Heart right ventricle (tissue), 16 donors: Measurements from ENCODE around the gene ARHGEF16. TPM values are rescaled to one million over a fixed set of nuclear protein-coding genes. Genes with fewer than 3 reads are reported as not detected.
A peak's percentile ranks its signal among the peaks of the same experiment; 100 is the strongest.

Source experiments
- ATAC-seq, 8 donors: fragments of 200-7000 bp; cut with Tn5 transposase; one replicate each; pipeline ENCODE4 v1.9.1; 2020; ENCODE audit warnings: mild to moderate bottlenecking in 8 of 8, moderate library complexity in 8 of 8, moderate number of reproducible peaks in 1 of 8
- DNase-seq, 2 donors: peaks; one replicate each; pipeline ENCODE4 v3.0.0-alpha.2; 2020
- H3K27ac ChIP-seq, 10 donors: fragments of 200-600 bp; sonication (generic) in 2 of 10; one replicate each; pipeline versions ENCODE4 v1.5.0 to v1.8.0; 2020 to 2022; ENCODE audit warnings: mild to moderate bottlenecking in 3 of 10
- H3K27me3 ChIP-seq, 7 donors: fragments of 200-600 bp; one replicate each; pipeline ENCODE4 v1.8.0; 2021 to 2022; ENCODE audit warnings: mild to moderate bottlenecking in 2 of 7
- H3K36me3 ChIP-seq, 9 donors: fragments of 200-600 bp; sonication (generic) in 1 of 9; one replicate each; pipeline versions ENCODE4 v1.5.0 to v1.8.0; 2020 to 2022; ENCODE audit warnings: mild to moderate bottlenecking in 2 of 9
- H3K4me1 ChIP-seq, 9 donors: fragments of 200-600 bp; sonication (generic) in 1 of 9; one replicate each; pipeline versions ENCODE4 v1.5.0 to v1.8.0; 2020 to 2022; ENCODE audit warnings: mild to moderate bottlenecking in 4 of 9
- H3K4me3 ChIP-seq, 10 donors: fragments of 200-600 bp; sonication (generic) in 2 of 10; one replicate each; pipeline versions ENCODE4 v1.5.0 to v1.8.0; 2020 to 2022; ENCODE audit warnings: mild to moderate bottlenecking in 7 of 10, moderate library complexity in 2 of 10
- H3K9me3 ChIP-seq, 11 donors: fragments of 200-600 bp in 10 of 11; sonication (generic) in 2 of 11; one replicate each; pipeline versions ENCODE4 v1.5.0 to v1.8.0; 2013 to 2022; ENCODE audit warnings: mild to moderate bottlenecking in 2 of 11, control low read depth in 1 of 11, moderate library complexity in 1 of 11
- CTCF ChIP-seq, 9 donors: fragments of 200-600 bp; sonication (generic) in 2 of 9; IDR thresholded peaks; one replicate each; pipeline versions ENCODE4 v1.5.0 to v1.8.0; 2021 to 2022; ENCODE audit warnings: antibody characterized with exemption in 9 of 9, mild to moderate bottlenecking in 5 of 9, moderate library complexity in 1 of 9
- WGBS, 2 donors: extraction: QIAGEN DNeasy Blood & Tissue Kit; methylation state at CpG; one replicate each; pipeline ENCODE4 v1.1.7; 2013; ENCODE audit warnings: inconsistent platforms in 1 of 2; 5-methylcytosine and 5-hydroxymethylcytosine counted together
- intact Hi-C, 10 donors: fragments of 100-400 bp; cut with DNase I; formaldehyde crosslinking; loops; one replicate each; pipeline versions ENCODE4 v1.11.1 to v1.14.2; 2022
- polyA plus RNA-seq, 2 donors: library from polyadenylated mRNA; stranded (reverse); fragments of 200-250 nt; gene quantifications; one replicate each; pipeline ENCODE4 v1.2.3, GENCODE V29; 2013
- total RNA-seq, 10 donors: library from RNA; stranded (reverse); fragmentation: NEBNext Ultra II Directional in 3 of 10; extraction: Animal tissue kit (Norgen Biotek cat#: 25700) in 3 of 10; gene quantifications; one replicate each; pipeline versions ENCODE4 v1.2.1 to v1.2.4, GENCODE V29; 2021 to 2023
- donor health status: Arrhythmogenic right ventricular cardiomyopathy.
- donor health status: ischemic (EF 13 %, LVEDD 7.1; RV severe dilation, severe dysfunction).
- donor health status: healthy with polysubstance abuse.
- donor health status: DM: no; HTN: yes; CAD: no.
- donor health status: DM: no; HTN: no; CAD: no.
- donor health status: ischemic (EF 25% LVEDD 6.9; RV normal size, moderate dysfunction).
- donor health status: ischemic (EF 25% LVEDD 5.7; RV mildly dilated, moderate dysfunction).
- donor health status: healthy.
- donor health status: DM: yes; HTN: yes; CAD: no.
- donor health status: Ischemic cardiomyopathy.
- donor health status: ischemic (EF 35%, LVEDD 5.7; RV mildly dilated, moderate dysfunction).
- donor health status: nonischemic (EF 11% LVEDD 7.7; RV severe dilation, severe dysfunction).
- donor health status: DM: yes; HTN: yes; CAD: no.
- donor health status: PGD.
- donor health status: ischemic (EF 29% LVEDD 5.4; RV normal size, mild dysfunction).
- donor health status: nonischemic (EF 23%, LVEDD 6.1; RV moderate dilation, normal function).

ARHGEF16 gene
- total and polyA plus RNA-seq, 12 donors = 0.17 to 1.1 (median 0.40) TPM

DNA sequence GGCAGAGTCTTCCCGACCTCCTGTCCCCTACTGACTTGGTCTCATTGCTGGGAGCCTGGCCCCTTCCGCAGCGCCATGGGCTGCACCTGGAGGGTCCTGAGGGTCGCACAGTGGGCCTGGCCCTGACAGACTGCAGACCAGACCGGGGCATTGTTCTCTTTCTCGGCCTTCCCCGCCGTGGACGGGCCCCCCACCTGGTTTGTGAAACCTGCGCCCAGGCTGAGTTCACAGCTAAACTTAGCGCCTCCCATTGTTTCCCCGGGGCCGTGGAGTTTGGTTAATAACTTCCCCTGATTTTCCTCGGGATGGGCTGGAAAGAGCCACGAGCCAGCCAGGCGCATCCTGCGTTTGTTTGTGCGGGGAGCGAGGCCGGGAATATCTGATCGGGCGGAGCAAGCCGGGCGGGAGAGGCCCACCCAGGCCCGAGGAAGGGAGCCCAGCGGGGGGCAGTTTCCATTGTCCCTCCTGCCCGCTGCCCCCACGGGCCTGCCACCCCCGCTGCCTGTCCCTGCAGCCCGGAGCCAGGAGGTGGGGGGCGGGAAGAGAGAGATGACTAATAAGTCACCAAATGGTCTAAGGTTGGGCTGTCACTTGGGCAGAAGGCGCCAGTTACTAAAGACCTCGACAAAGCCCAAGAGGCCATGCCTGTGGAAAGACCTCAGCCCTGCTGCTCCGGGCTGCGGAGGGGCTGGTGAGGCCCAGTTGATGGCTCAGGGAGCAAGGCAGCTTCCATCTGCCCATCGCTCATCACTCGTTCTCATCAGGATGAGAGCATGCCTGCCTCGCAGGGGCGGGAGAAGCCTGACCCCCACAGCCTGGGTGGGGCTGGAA is 39.0 kb upstream of the ARHGEF16 start:
- H3K36me3 ChIP-seq = peaks cover 0 to 36% (median 0%) of the 10 kb centered on the region in 9 donors
- peaks cover 0 to 13% (median 4%) of the 10 kb centered on the region in 11 donors for H3K9me3 ChIP-seq
- intact Hi-C loops = loop anchor here in 2 of 10 donors (10.0 kb wide), 2 partner anchors 131 to 351 kb away; partner anchors contain the start of gene PRDM16 (in 1 of the 2)
- H3K27me3 ChIP-seq = no peaks in the 10 kb centered on the region
- TF ChIP-seq CTCF (IDR thresholded peaks at IDR 0.05) = no peak
- no peak overlapping the region for H3K4me3 ChIP-seq
- peaks cover 3 to 41% (median 17%) of the 10 kb centered on the region in 9 donors for H3K4me1 ChIP-seq
- peak; percentile 59 to 91 (median 83) for ATAC-seq
- DNase-seq = peak; percentile 68 to 74
- peak overlapping the region; percentile 26 to 91 (median 84) for H3K27ac ChIP-seq
- WGBS, 2 donors = 53 to 64% methylated on average over 39 of the region's 39 CpGs

DNA sequence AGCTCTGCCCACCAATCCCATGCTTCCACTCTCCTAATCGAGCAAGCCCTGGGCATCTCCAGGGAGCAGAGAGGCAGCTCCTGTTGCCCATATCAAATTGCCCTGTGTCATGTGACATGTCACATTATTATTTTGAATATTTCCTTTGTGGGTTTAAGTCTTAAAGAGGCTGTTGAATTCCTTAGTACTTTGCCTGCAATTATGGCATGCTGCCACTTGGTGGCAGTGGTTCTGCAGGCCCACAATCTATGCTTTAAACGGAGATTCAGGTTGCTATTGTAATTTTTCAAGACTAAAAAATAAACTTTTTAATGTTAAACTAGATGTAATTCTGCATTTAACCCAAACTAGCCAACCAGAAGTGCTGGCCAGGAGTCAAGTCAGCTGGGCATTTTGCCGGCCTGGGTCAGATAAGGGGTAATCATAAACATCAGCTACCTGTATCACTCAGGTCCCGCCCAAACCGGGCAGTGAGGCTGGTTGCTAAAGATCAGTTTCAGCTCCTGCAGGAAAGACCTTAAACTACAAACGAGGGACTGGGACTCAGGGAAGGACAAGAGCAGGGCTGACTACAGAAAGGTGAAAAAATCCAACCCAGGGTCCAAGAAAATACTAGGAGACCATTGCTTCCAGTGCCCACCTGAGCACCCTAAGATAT is 37.3 kb upstream of the ARHGEF16 start:
- Histone ChIP-seq H3K4me1 (peaks cover 3 to 51% (median 23%) of the 10 kb centered on the region in 9 donors), H3K9me3 (peaks cover 0 to 13% (median 4%) of the 10 kb centered on the region in 11 donors), H3K27me3 (no peaks in the 10 kb centered on the region), H3K36me3 (peaks cover 0 to 45% (median 0%) of the 10 kb centered on the region in 9 donors), H3K27ac (peak overlapping the region in 3 of 10 donors; percentile 87 to 91 (median 90)), H3K4me3 (no peak overlapping the region)
- no peak for DNase-seq
- intact Hi-C loops = loop anchor here in 2 of 10 donors (10.0 kb wide), 2 partner anchors 132 to 352 kb away; partner anchors contain the start of gene PRDM16 (in 1 of the 2)
- peak in 7 of 9 donors; percentile 16 to 32 (median 26) for TF ChIP-seq CTCF (IDR thresholded peaks at IDR 0.05)
- no peak for ATAC-seq
- 89 to 92% methylated on average over 6 of the region's 6 CpGs for WGBS, 2 donors

- 81 to 89% methylated on average over 9 of the region's 9 CpGs for WGBS, 2 donors
- no peak for TF ChIP-seq CTCF (IDR thresholded peaks at IDR 0.05)
- peaks cover 0 to 13% (median 4%) of the 10 kb centered on the region in 11 donors for H3K9me3 ChIP-seq
- peaks cover 9 to 58% (median 30%) of the 10 kb centered on the region in 9 donors for H3K4me1 ChIP-seq
- intact Hi-C loops = loop anchor here in 2 of 10 donors (10.0 kb wide), 2 partner anchors 133 to 353 kb away; partner anchors contain the start of gene PRDM16 (in 1 of the 2)
- peaks cover 0 to 45% (median 0%) of the 10 kb centered on the region in 9 donors for H3K36me3 ChIP-seq
- H3K27ac ChIP-seq = no peak overlapping the region
- H3K27me3 ChIP-seq = no peaks in the 10 kb centered on the region
- DNase-seq = no peak
- ATAC-seq = no peak
- no peak overlapping the region for H3K4me3 ChIP-seq
Measured at GRCh38 chr1:3417934-3418333, 36.5 kb upstream of the ARHGEF16 start.

DNA sequence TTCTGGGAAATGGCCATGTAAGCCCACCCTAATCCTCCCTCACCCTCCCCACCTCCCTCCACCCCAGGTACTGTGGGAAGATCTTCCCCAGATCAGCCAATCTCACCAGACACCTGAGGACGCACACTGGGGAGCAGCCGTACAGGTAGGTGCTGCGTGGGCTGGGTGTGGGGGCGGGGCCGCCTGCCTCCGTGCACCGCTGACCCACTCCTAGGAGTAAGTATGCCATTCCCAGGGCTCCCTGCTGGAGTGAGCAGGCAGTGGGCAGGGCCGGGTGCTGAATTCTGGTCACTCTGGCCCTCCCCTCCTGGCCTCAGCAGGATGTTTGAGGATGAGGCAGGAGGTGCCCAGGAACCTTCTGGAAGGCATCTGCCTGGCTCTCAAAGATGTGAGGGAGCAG is 35.9 kb upstream of the ARHGEF16 start:
- H3K4me3 ChIP-seq = no peak overlapping the region
- no peak overlapping the region for H3K27ac ChIP-seq
- DNase-seq (no peak), ATAC-seq (no peak)
- peaks cover 0 to 13% (median 4%) of the 10 kb centered on the region in 11 donors for H3K9me3 ChIP-seq
- 90 to 92% methylated on average over 8 of the region's 8 CpGs for WGBS, 2 donors
- H3K4me1 ChIP-seq = peaks cover 13 to 61% (median 37%) of the 10 kb centered on the region in 9 donors
- intact Hi-C loops = loop anchor here in 2 of 10 donors (10.0 kb wide), 2 partner anchors 134 to 354 kb away; partner anchors contain the start of gene PRDM16 (in 1 of the 2)
- no peak for TF ChIP-seq CTCF (IDR thresholded peaks at IDR 0.05)
- H3K27me3 ChIP-seq = peaks cover 0 to 5% (median 0%) of the 10 kb centered on the region in 7 donors
- peaks cover 0 to 45% (median 0%) of the 10 kb centered on the region in 9 donors for H3K36me3 ChIP-seq
